Stimulated activated CD8-positive, alpha-beta memory T cell treated with anti-CD3 and anti-CD28 coated beads, Interleukin-7, amount 100 ng/mL, for 48 hours (primary cell): ENCODE data around the gene ITPK1.

ENCODE experiments used
- DNase-seq, 2 donors: peaks; one replicate each; pipeline ENCODE4 v3.0.0-alpha.2; 2020; ENCODE audit warnings: low read depth in 1 of 2; ENCODE audit errors: extremely low read depth in 1 of 2

ITPK1 gene

GRCh38 chr14:92902726-92903125, 213.0 kb downstream of the ITPK1 start:
- no peak for DNase-seq

GRCh38 chr14:92902191-92902590, 213.5 kb downstream of the ITPK1 start:
- DNase-seq: no peak

GRCh38 chr14:92900660-92901059, 215.1 kb downstream of the ITPK1 start:
- no peak for DNase-seq

- no peak for DNase-seq
These were observed 217.1 kb downstream of the ITPK1 start for GRCh38 chr14:92898566-92899131.

GRCh38 chr14:92897922-92898565, 217.7 kb downstream of the ITPK1 start:
- peak in 1 of 2 donors; percentile 42 for DNase-seq

GRCh38 chr14:92895352-92895878, 220.3 kb downstream of the ITPK1 start:
- DNase-seq: no peak

- DNase-seq: no peak
These were observed 223.1 kb downstream of the ITPK1 start for GRCh38 chr14:92892589-92892988.

GRCh38 chr14:92890830-92891588, 224.7 kb downstream of the ITPK1 start:
- DNase-seq: no peak

GRCh38 chr14:92888896-92889295, 226.8 kb downstream of the ITPK1 start:
- no peak for DNase-seq

- DNase-seq: no peak
These were observed 228.6 kb downstream of the ITPK1 start for GRCh38 chr14:92887157-92887556.
